IgD-negative memory B cell (primary cell): ENCODE results near the gene CARHSP1. TPM values are rescaled to one million over a fixed set of nuclear protein-coding genes. Genes with fewer than 3 reads are reported as not detected.
A peak's percentile ranks its signal among the peaks of the same experiment; 100 is the strongest.
"Not testable (repeated sequence)": the region's sequence is repeated elsewhere in the genome, so short reads cannot be mapped to it uniquely, and the experiment has no call there.

Source experiments
- H3K27ac Mint-ChIP-seq, 3 donors: one replicate each; pipeline ENCODE4 v1.8.0; 2020 to 2022; ENCODE audit warnings: mild to moderate bottlenecking in 3 of 3, mixed read lengths in 3 of 3, moderate library complexity in 1 of 3
- H3K27me3 Mint-ChIP-seq: one replicate; pipeline ENCODE4 v1.8.0; 2021; ENCODE audit warnings: mixed read lengths
- H3K36me3 Mint-ChIP-seq: one replicate; pipeline ENCODE4 v1.8.0; 2020; ENCODE audit warnings: mild to moderate bottlenecking, mixed read lengths
- H3K4me1 Mint-ChIP-seq, 3 donors: one replicate each; pipeline ENCODE4 v1.8.0; 2020 to 2022; ENCODE audit warnings: mixed read lengths in 3 of 3, mild to moderate bottlenecking in 1 of 3
- H3K4me3 Mint-ChIP-seq, 4 donors: one replicate each; pipeline ENCODE4 v1.8.0; 2020 to 2022; ENCODE audit warnings: mild to moderate bottlenecking in 4 of 4, mixed read lengths in 4 of 4, moderate library complexity in 3 of 4
- H3K9me3 Mint-ChIP-seq, 3 donors: one replicate each; pipeline ENCODE4 v1.8.0; 2020 to 2021; ENCODE audit warnings: mixed read lengths in 3 of 3, mild to moderate bottlenecking in 1 of 3
- polyA plus RNA-seq: library from polyadenylated mRNA; unstranded; fragments of 300-500 nt; fragmentation: Illumina TruSeq; gene quantifications from one replicate; pipeline ENCODE4 v1.2.3, GENCODE V29; 2021

Gene CARHSP1
- polyA plus RNA-seq, 1 donor from 2014 or later, result 36.4 TPM

GRCh38 chr16:8818504-8819270, 50.1 kb downstream of the CARHSP1 start:
- no peaks in the 10 kb centered on the region for H3K27me3 Mint-ChIP-seq
- H3K4me3 Mint-ChIP-seq, result peak overlapping the region in 2 of 4 donors; percentile 2 to 63
- H3K4me1 Mint-ChIP-seq, result peaks cover 12 to 17% (median 13%) of the 10 kb centered on the region in 3 donors
- H3K36me3 Mint-ChIP-seq, result peaks cover 4% of the 10 kb centered on the region
- no peaks in the 10 kb centered on the region for H3K9me3 Mint-ChIP-seq
- no peak overlapping the region for H3K27ac Mint-ChIP-seq

GRCh38 chr16:8816967-8817655, 51.7 kb downstream of the CARHSP1 start:
- Mint-ChIP-seq H3K4me3 (peak overlapping the region in 2 of 4 donors; percentile 25 to 43), H3K36me3 (peaks cover 4% of the 10 kb centered on the region)

GRCh38 chr16:8814095-8814806, 54.6 kb downstream of the CARHSP1 start:
- H3K36me3 Mint-ChIP-seq, result peaks cover 9% of the 10 kb centered on the region
- H3K27ac Mint-ChIP-seq, result no peak overlapping the region

More at GRCh38 chr16:8816967-8817655, 51.7 kb downstream of the CARHSP1 start:
- Mint-ChIP-seq H3K27ac (no peak overlapping the region), H3K9me3 (no peaks in the 10 kb centered on the region), H3K4me1 (peaks cover 12 to 14% (median 13%) of the 10 kb centered on the region in 3 donors), H3K27me3 (no peaks in the 10 kb centered on the region)

GRCh38 chr16:8812162-8812843, 56.5 kb downstream of the CARHSP1 start:
- peaks cover 6% of the 10 kb centered on the region for H3K36me3 Mint-ChIP-seq
- H3K4me1 Mint-ChIP-seq, result peaks cover 1 to 4% (median 2%) of the 10 kb centered on the region in 3 donors
- H3K4me3 Mint-ChIP-seq, result no peak overlapping the region
- H3K9me3 Mint-ChIP-seq, result no peaks in the 10 kb centered on the region
- H3K27me3 Mint-ChIP-seq, result no peaks in the 10 kb centered on the region
- H3K27ac Mint-ChIP-seq, result peak overlapping the region in 1 of 3 donors; percentile 53

More at GRCh38 chr16:8814095-8814806, 54.6 kb downstream of the CARHSP1 start:
- Mint-ChIP-seq H3K4me3 (no peak overlapping the region), H3K4me1 (peaks cover 11 to 13% (median 12%) of the 10 kb centered on the region in 3 donors), H3K27me3 (no peaks in the 10 kb centered on the region), H3K9me3 (no peaks in the 10 kb centered on the region)

- Mint-ChIP-seq H3K9me3 (no peaks in the 10 kb centered on the region), H3K27me3 (no peaks in the 10 kb centered on the region), H3K36me3 (peaks cover 9% of the 10 kb centered on the region), H3K4me3 (no peak overlapping the region), H3K27ac (no peak overlapping the region), H3K4me1 (peaks cover 0 to 1% (median 0%) of the 10 kb centered on the region in 3 donors)
Measured at GRCh38 chr16:8808613-8809353, 60.0 kb downstream of the CARHSP1 start.

- Mint-ChIP-seq H3K4me3 (no peak overlapping the region), H3K36me3 (peaks cover 9% of the 10 kb centered on the region), H3K27me3 (no peaks in the 10 kb centered on the region), H3K27ac (no peak overlapping the region), H3K4me1 (peaks cover 0 to 2% (median 1%) of the 10 kb centered on the region in 3 donors), H3K9me3 (no peaks in the 10 kb centered on the region)
Measured at GRCh38 chr16:8808009-8808408, 60.8 kb downstream of the CARHSP1 start.

- Mint-ChIP-seq H3K36me3 (peaks cover 9% of the 10 kb centered on the region), H3K27me3 (no peaks in the 10 kb centered on the region), H3K27ac (no peak overlapping the region), H3K4me1 (peaks cover 0 to 5% (median 1%) of the 10 kb centered on the region in 3 donors), H3K4me3 (peak overlapping the region in 1 of 4 donors; percentile 43), H3K9me3 (no peaks in the 10 kb centered on the region)
Measured at GRCh38 chr16:8807189-8807588, 61.6 kb downstream of the CARHSP1 start.

GRCh38 chr16:8806272-8806983, 62.4 kb downstream of the CARHSP1 start:
- Mint-ChIP-seq H3K27me3 (no peaks in the 10 kb centered on the region), H3K27ac (no peak overlapping the region), H3K4me3 (no peak overlapping the region), H3K4me1 (peaks cover 0 to 5% (median 1%) of the 10 kb centered on the region in 3 donors), H3K36me3 (peaks cover 7% of the 10 kb centered on the region), H3K9me3 (no peaks in the 10 kb centered on the region)

GRCh38 chr16:8804313-8804712, 64.5 kb downstream of the CARHSP1 start:
- H3K4me1 Mint-ChIP-seq, result peaks cover under 1 to 5% (median 5%) of the 10 kb centered on the region in 3 donors
- peaks cover 3% of the 10 kb centered on the region for H3K36me3 Mint-ChIP-seq

GRCh38 chr16:8803733-8804132, 65.1 kb downstream of the CARHSP1 start:
- H3K9me3 Mint-ChIP-seq, H3K4me1 Mint-ChIP-seq, H3K4me3 Mint-ChIP-seq, H3K27me3 Mint-ChIP-seq, H3K27ac Mint-ChIP-seq, H3K36me3 Mint-ChIP-seq: not testable (repeated sequence)

More at GRCh38 chr16:8804313-8804712, 64.5 kb downstream of the CARHSP1 start:
- no peak overlapping the region for H3K27ac Mint-ChIP-seq
- H3K9me3 Mint-ChIP-seq, result no peaks in the 10 kb centered on the region
- peak overlapping the region in 1 of 4 donors; percentile 4 for H3K4me3 Mint-ChIP-seq
- no peaks in the 10 kb centered on the region for H3K27me3 Mint-ChIP-seq

Other genes with a start within 250 kb of the CARHSP1 start
- 17.5 TPM for gene METTL22, start 247.3 kb downstream of the CARHSP1 start, polyA plus RNA-seq
- gene ABAT, start 194.4 kb downstream of the CARHSP1 start, polyA plus RNA-seq, result 3.3 TPM
- 11.3 TPM for gene TMEM186, start 71.4 kb downstream of the CARHSP1 start, polyA plus RNA-seq
- 32.3 TPM for gene PMM2, start 71.2 kb downstream of the CARHSP1 start, polyA plus RNA-seq
- not detected for gene LITAFD, start 13.3 kb upstream of the CARHSP1 start, polyA plus RNA-seq
- gene USP7, start 94.9 kb upstream of the CARHSP1 start, polyA plus RNA-seq, result 9.4 TPM
- gene HAPSTR1, start 222.6 kb upstream of the CARHSP1 start, polyA plus RNA-seq, result 20.2 TPM